GM21529 (cell line): ENCODE results near the gene VAV1.
"Not testable (repeated sequence)": the region's sequence is repeated elsewhere in the genome, so short reads cannot be mapped to it uniquely, and the experiment has no call there.

Source experiments
- ATAC-seq: cut with Tn5 transposase; IDR thresholded peaks from one replicate; pipeline ENCODE4 v1.9.1; 2021; ENCODE audit not compliant: unreplicated experiment

Gene VAV1

GRCh38 chr19:6842871-6843607 lies 70.5 kb downstream of the VAV1 start:
- ATAC-seq = no peak

- ATAC-seq = no peak
Observed at GRCh38 chr19:6847828-6848200, 75.3 kb downstream of the VAV1 start.

- ATAC-seq = no peak
Observed at GRCh38 chr19:6848986-6849385, 76.5 kb downstream of the VAV1 start.

GRCh38 chr19:6849876-6850275 lies 77.4 kb downstream of the VAV1 start:
- no peak for ATAC-seq

- no peak for ATAC-seq
Observed at GRCh38 chr19:6851359-6851758, 78.9 kb downstream of the VAV1 start.

GRCh38 chr19:6852001-6852400 lies 79.5 kb downstream of the VAV1 start:
- no peak for ATAC-seq

GRCh38 chr19:6853868-6854267 lies 81.4 kb downstream of the VAV1 start:
- ATAC-seq = no peak

- no peak for ATAC-seq
Observed at GRCh38 chr19:6854758-6855157, 82.2 kb downstream of the VAV1 start.

- ATAC-seq = no peak
Observed at GRCh38 chr19:6856749-6857372, 84.4 kb downstream of the VAV1 start.

- ATAC-seq = no peak
Observed at GRCh38 chr19:6861683-6862286, 89.3 kb downstream of the VAV1 start.

GRCh38 chr19:6862673-6863078 lies 90.2 kb downstream of the VAV1 start:
- ATAC-seq = peak; percentile 60

GRCh38 chr19:6864325-6864940 lies 91.9 kb downstream of the VAV1 start:
- no peak for ATAC-seq

- no peak for ATAC-seq
Observed at GRCh38 chr19:6865849-6866248, 93.3 kb downstream of the VAV1 start.

GRCh38 chr19:6866741-6867151 lies 94.2 kb downstream of the VAV1 start:
- ATAC-seq = no peak

- ATAC-seq = no peak
Observed at GRCh38 chr19:6868351-6868750, 95.8 kb downstream of the VAV1 start.

GRCh38 chr19:6869151-6869882 lies 96.8 kb downstream of the VAV1 start:
- ATAC-seq = not testable (repeated sequence)

- no peak for ATAC-seq
Observed at GRCh38 chr19:6873708-6874431, 101.4 kb downstream of the VAV1 start.

- ATAC-seq = no peak
Observed at GRCh38 chr19:6875218-6875617, 102.7 kb downstream of the VAV1 start.

- ATAC-seq = no peak
Observed at GRCh38 chr19:6876748-6877147, 104.2 kb downstream of the VAV1 start.

- no peak for ATAC-seq
Observed at GRCh38 chr19:6877766-6878165, 105.3 kb downstream of the VAV1 start.
